Astrocyte (in vitro differentiated cells and primary cell): ENCODE measurements around the gene ABCG8. TPM values are rescaled to one million over a fixed set of nuclear protein-coding genes. Genes with fewer than 3 reads are reported as not detected.

Experiments used
- DNase-seq: peaks from one replicate; pipeline ENCODE4 v3.0.0-alpha.2; 2010; ENCODE audit warnings: low read depth
- FAIRE-seq: peaks from 2 replicates; lab custom pipeline; 2011; peaks lifted over from hg19 to GRCh38; lab: Jason Lieb, UNC
- H2AFZ ChIP-seq: 2 replicates; pipeline ENCODE4 v1.6.0; 2012; ENCODE audit warnings: low read depth, low read length, inconsistent platforms
- H3K27ac ChIP-seq: 2 replicates; pipeline ENCODE4 v1.5.1; 2011; ENCODE audit warnings: low read depth, low read length, inconsistent platforms
- H3K27me3 ChIP-seq: 2 replicates; pipeline ENCODE4 v1.6.0; 2011; ENCODE audit warnings: low read length, inconsistent platforms; ENCODE audit not compliant: insufficient read depth
- H3K36me3 ChIP-seq: 2 replicates; pipeline ENCODE4 v1.5.1; 2011; ENCODE audit warnings: low read length, inconsistent platforms; ENCODE audit not compliant: insufficient read depth
- H3K4me1 ChIP-seq: 2 replicates; pipeline ENCODE4 v1.5.1; 2011; ENCODE audit warnings: low read length, inconsistent platforms; ENCODE audit not compliant: insufficient read depth
- H3K4me2 ChIP-seq: 2 replicates; pipeline ENCODE4 v1.6.0; 2012; ENCODE audit warnings: low read length, inconsistent platforms
- H3K4me3 ChIP-seq: 2 replicates; pipeline ENCODE4 v1.5.1; 2011; ENCODE audit warnings: low read depth, mild to moderate bottlenecking, low read length, inconsistent platforms; ENCODE audit not compliant: insufficient read depth
- H3K79me2 ChIP-seq: 2 replicates; pipeline ENCODE4 v1.6.0; 2012; ENCODE audit warnings: mild to moderate bottlenecking, low read length, inconsistent platforms; ENCODE audit not compliant: insufficient read depth
- H3K9ac ChIP-seq: 2 replicates; pipeline ENCODE4 v1.6.0; 2012; ENCODE audit warnings: mild to moderate bottlenecking, low read length, inconsistent platforms
- H3K9me3 ChIP-seq: 2 replicates; pipeline ENCODE4 v1.5.1; 2012; ENCODE audit warnings: low read depth, mild to moderate bottlenecking, low read length, inconsistent platforms; ENCODE audit not compliant: insufficient read depth
- H4K20me1 ChIP-seq: 2 replicates; pipeline ENCODE4 v1.6.0; 2012; ENCODE audit warnings: low read length, inconsistent platforms; ENCODE audit not compliant: insufficient read depth
- H3K27ac Mint-ChIP-seq: one replicate; pipeline ENCODE4 v1.8.0; 2021; ENCODE audit warnings: mild to moderate bottlenecking, mixed read lengths; ENCODE audit not compliant: unreplicated experiment
- H3K27me3 Mint-ChIP-seq: one replicate; pipeline ENCODE4 v1.8.0; 2021; ENCODE audit warnings: low read depth, mixed read lengths; ENCODE audit not compliant: unreplicated experiment
- H3K36me3 Mint-ChIP-seq: one replicate; pipeline ENCODE4 v1.8.0; 2021; ENCODE audit warnings: low read depth, mixed read lengths; ENCODE audit not compliant: unreplicated experiment
- H3K4me1 Mint-ChIP-seq: one replicate; pipeline ENCODE4 v1.8.0; 2021; ENCODE audit warnings: low read depth, mixed read lengths; ENCODE audit not compliant: unreplicated experiment
- H3K4me3 Mint-ChIP-seq: one replicate; pipeline ENCODE4 v1.8.0; 2021; ENCODE audit warnings: mild to moderate bottlenecking, moderate library complexity, mixed read lengths; ENCODE audit not compliant: unreplicated experiment
- H3K9me3 Mint-ChIP-seq: one replicate; pipeline ENCODE4 v1.8.0; 2021; ENCODE audit warnings: mild to moderate bottlenecking, mixed read lengths; ENCODE audit not compliant: unreplicated experiment
- EZH2 ChIP-seq: IDR thresholded peaks from 2 replicates; pipeline ENCODE4 v1.6.1; 2012; ENCODE audit warnings: mild to moderate bottlenecking, low read length, inconsistent platforms; ENCODE audit not compliant: insufficient read depth
- total RNA-seq: library from RNA; stranded (reverse); gene quantifications from 2 replicates; pipeline ENCODE4 v1.2.1, GENCODE V29; 2021
- TF ChIP-seq, protein P1 (sequence below): IDR thresholded peaks from 2 replicates; pipeline ENCODE4 v1.5.1; 2011; ENCODE audit warnings: low read depth, mild to moderate bottlenecking, inconsistent platforms, low read length, moderate library complexity; ENCODE audit not compliant: insufficient read depth

ABCG8 gene
- total RNA-seq, 1 donor from 2014 or later = not detected

DNA sequence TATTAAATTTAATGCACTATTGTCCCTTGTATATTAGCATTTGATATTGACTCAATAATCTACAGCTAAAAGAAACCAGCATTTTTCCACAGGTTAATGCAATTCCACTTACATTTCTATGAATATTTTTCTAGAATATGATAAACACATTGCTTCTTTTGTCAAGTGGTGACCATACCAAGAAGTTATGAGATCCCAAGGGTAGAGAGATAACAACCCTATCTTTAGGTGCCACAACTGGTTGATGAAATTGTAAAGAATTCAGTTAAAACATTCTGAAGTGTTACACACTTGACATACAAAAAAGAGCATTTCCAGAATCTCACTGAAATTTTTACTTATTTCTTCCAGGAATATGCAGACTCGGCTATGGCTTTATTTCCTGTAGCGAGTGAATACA, 56.0 kb downstream of the ABCG8 start:
- DNase-seq (no peak), FAIRE-seq (no peak)
- H3K36me3 Mint-ChIP-seq = peaks cover 22% of the 10 kb centered on the region
- no peaks in the 10 kb centered on the region for H3K9me3 ChIP-seq
- H3K4me3 ChIP-seq = no peak overlapping the region
- H3K27me3 Mint-ChIP-seq = no peaks in the 10 kb centered on the region
- H3K9me3 Mint-ChIP-seq = no peaks in the 10 kb centered on the region
- H3K4me3 Mint-ChIP-seq = no peak overlapping the region
- H3K79me2 ChIP-seq = no peaks in the 10 kb centered on the region
- no peak overlapping the region for H3K4me2 ChIP-seq
- H3K9ac ChIP-seq = no peak overlapping the region
- TF ChIP-seq, protein P1, sequence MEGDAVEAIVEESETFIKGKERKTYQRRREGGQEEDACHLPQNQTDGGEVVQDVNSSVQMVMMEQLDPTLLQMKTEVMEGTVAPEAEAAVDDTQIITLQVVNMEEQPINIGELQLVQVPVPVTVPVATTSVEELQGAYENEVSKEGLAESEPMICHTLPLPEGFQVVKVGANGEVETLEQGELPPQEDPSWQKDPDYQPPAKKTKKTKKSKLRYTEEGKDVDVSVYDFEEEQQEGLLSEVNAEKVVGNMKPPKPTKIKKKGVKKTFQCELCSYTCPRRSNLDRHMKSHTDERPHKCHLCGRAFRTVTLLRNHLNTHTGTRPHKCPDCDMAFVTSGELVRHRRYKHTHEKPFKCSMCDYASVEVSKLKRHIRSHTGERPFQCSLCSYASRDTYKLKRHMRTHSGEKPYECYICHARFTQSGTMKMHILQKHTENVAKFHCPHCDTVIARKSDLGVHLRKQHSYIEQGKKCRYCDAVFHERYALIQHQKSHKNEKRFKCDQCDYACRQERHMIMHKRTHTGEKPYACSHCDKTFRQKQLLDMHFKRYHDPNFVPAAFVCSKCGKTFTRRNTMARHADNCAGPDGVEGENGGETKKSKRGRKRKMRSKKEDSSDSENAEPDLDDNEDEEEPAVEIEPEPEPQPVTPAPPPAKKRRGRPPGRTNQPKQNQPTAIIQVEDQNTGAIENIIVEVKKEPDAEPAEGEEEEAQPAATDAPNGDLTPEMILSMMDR = no peak
- TF ChIP-seq EZH2 = no peak
- H3K36me3 ChIP-seq = peaks cover 56% of the 10 kb centered on the region
- no peak overlapping the region for H2AFZ ChIP-seq
- H3K27ac Mint-ChIP-seq = no peak overlapping the region
- no peaks in the 10 kb centered on the region for H4K20me1 ChIP-seq
- H3K4me1 ChIP-seq = peaks cover 6% of the 10 kb centered on the region
- H3K27me3 ChIP-seq = no peaks in the 10 kb centered on the region
- no peak overlapping the region for H3K27ac ChIP-seq
- H3K4me1 Mint-ChIP-seq = peaks cover 8% of the 10 kb centered on the region

DNA sequence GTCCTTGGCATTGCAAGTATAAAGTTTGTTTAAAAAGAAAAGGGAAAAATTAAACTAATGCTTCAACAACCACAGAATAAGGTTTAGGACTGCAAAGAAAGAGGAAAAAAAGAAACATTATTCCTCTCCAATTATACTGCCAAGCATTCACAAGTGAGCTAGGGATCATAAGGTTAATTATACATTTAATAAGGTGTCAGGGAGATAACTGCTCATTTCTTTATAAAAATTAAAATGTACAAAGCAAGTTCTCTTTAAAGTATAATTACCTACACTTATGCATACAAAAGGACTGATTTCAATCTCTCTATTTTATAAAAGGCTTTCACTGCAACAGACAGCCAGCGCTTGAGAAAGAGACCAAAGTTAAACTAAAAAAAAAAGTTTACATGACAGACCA, 58.1 kb downstream of the ABCG8 start:
- H2AFZ ChIP-seq = no peak overlapping the region
- H3K27ac Mint-ChIP-seq = no peak overlapping the region
- no peak overlapping the region for H3K4me3 ChIP-seq
- H3K9me3 ChIP-seq = no peaks in the 10 kb centered on the region
- peaks cover 47% of the 10 kb centered on the region for H3K36me3 ChIP-seq
- TF ChIP-seq, protein P1 = no peak
- no peaks in the 10 kb centered on the region for H3K27me3 ChIP-seq
- no peaks in the 10 kb centered on the region for H3K4me1 Mint-ChIP-seq
- peaks cover 17% of the 10 kb centered on the region for H3K36me3 Mint-ChIP-seq
- no peak overlapping the region for H3K27ac ChIP-seq
- no peak for FAIRE-seq
- no peak for DNase-seq
- H3K27me3 Mint-ChIP-seq = no peaks in the 10 kb centered on the region
- no peak overlapping the region for H3K4me2 ChIP-seq
- no peaks in the 10 kb centered on the region for H4K20me1 ChIP-seq
- no peak overlapping the region for H3K9ac ChIP-seq
- H3K79me2 ChIP-seq = no peaks in the 10 kb centered on the region
- H3K9me3 Mint-ChIP-seq = no peaks in the 10 kb centered on the region
- H3K4me3 Mint-ChIP-seq = no peak overlapping the region
- peaks cover 6% of the 10 kb centered on the region for H3K4me1 ChIP-seq

DNA sequence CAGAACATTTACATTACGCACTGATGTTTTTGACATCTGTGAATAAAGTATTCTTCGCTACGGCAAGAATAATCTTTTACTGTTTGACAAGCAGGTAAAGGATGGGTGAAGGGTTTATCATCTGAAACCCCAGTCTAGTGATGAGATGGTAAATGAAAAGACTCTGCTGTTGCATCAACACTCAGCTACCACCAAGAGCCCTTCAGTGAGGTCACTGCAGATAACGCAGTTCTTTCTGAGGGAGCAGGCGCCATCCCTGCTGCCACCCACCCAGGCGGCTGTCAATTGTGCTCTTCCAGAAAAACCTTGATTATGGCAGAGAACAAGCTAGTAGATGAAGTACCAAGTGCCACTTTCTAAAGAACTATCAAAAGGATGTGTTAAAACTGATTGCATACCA, 58.7 kb downstream of the ABCG8 start:
- H3K27me3 Mint-ChIP-seq = no peaks in the 10 kb centered on the region
- H3K27me3 ChIP-seq = no peaks in the 10 kb centered on the region
- H3K36me3 Mint-ChIP-seq = peaks cover 15% of the 10 kb centered on the region
- peaks cover 6% of the 10 kb centered on the region for H3K4me1 ChIP-seq
- DNase-seq = no peak
- peaks cover 45% of the 10 kb centered on the region for H3K36me3 ChIP-seq
- no peak overlapping the region for H3K4me3 ChIP-seq
- H4K20me1 ChIP-seq = no peaks in the 10 kb centered on the region
- no peaks in the 10 kb centered on the region for H3K4me1 Mint-ChIP-seq
- no peak overlapping the region for H3K9ac ChIP-seq
- H3K27ac Mint-ChIP-seq = no peak overlapping the region
- H2AFZ ChIP-seq = no peak overlapping the region
- H3K4me3 Mint-ChIP-seq = no peak overlapping the region
- no peak for FAIRE-seq
- TF ChIP-seq, protein P1 = no peak
- no peak for TF ChIP-seq EZH2
- no peaks in the 10 kb centered on the region for H3K9me3 Mint-ChIP-seq
- no peak overlapping the region for H3K4me2 ChIP-seq
- H3K79me2 ChIP-seq = no peaks in the 10 kb centered on the region
- no peaks in the 10 kb centered on the region for H3K9me3 ChIP-seq
- H3K27ac ChIP-seq = no peak overlapping the region
